Stomach (tissue), 4 donors: ENCODE results near the gene PTGFR.

Experiments
- CTCF ChIP-seq, 7 experiments: fragments of 450-650 bp in 4 of 7; fragments of 200-600 bp in 3 of 7; sonication (generic) in 3 of 7; IDR thresholded peaks; one replicate each; pipeline ENCODE4 v1.5.1; 2016 to 2019; ENCODE audit warnings: antibody characterized with exemption in 7 of 7, control low read depth in 2 of 7, mild to moderate bottlenecking in 1 of 7
- EP300 ChIP-seq: sonication (generic); formaldehyde crosslinking; IDR thresholded peaks from one replicate; pipeline ENCODE4 v1.6.1; 2017; ENCODE audit warnings: antibody characterized with exemption

GRCh38 chr1:78533527-78533926, 42.8 kb downstream of the PTGFR start:
- TF ChIP-seq CTCF (IDR thresholded peaks at IDR 0.05), result no peak
- no peak for TF ChIP-seq EP300
